K562 (cell line): ENCODE data around the gene AUNIP. TPM values are rescaled to one million over a fixed set of nuclear protein-coding genes. Genes with fewer than 3 reads are reported as not detected.

Experiments
- CHD4 ChIP-seq: fragments of 200-600 bp; sonication (generic); IDR thresholded peaks from 3 replicates; pipeline ENCODE4 v1.6.1; 2012; ENCODE audit warnings: low read depth, mild to moderate bottlenecking, mixed read lengths, low read length, inconsistent platforms; ENCODE audit not compliant: insufficient read depth, insufficient replicate concordance, poor library complexity, severe bottlenecking
- E2F8 ChIP-seq: fragments of 450-650 bp; IDR thresholded peaks from 2 replicates; pipeline ENCODE4 v1.7.1; 2018; ENCODE audit warnings: mild to moderate bottlenecking, low read depth; ENCODE audit not compliant: partially characterized antibody
- JUNB ChIP-seq: fragments of 450-650 bp; formaldehyde crosslinking; conservative IDR thresholded peaks from 2 replicates; pipeline ENCODE4 v1.4.0; 2020; ENCODE audit warnings: mild to moderate bottlenecking
- MYC ChIP-seq, 2 experiments: fragments of 250-450 bp in 1 of 2; sonication (Bioruptor Pico) in 1 of 2; IDR thresholded peaks; 2 replicates each; pipeline versions ENCODE4 v1.5.1 to v1.6.1; 2012 to 2021; ENCODE audit warnings: low read depth in 2 of 2, borderline replicate concordance in 1 of 2, improper control_type of control experiment in 1 of 2, low read length in 1 of 2, mild to moderate bottlenecking in 1 of 2, moderate library complexity in 1 of 2
- NKRF ChIP-seq: fragments of 450-650 bp; IDR thresholded peaks from 2 replicates; pipeline ENCODE4 v1.6.1; 2016; ENCODE audit warnings: borderline replicate concordance
- NR3C1 ChIP-seq: sonication (generic); formaldehyde crosslinking; IDR thresholded peaks from 2 replicates; pipeline ENCODE4 v1.8.1; 2022; ENCODE audit warnings: missing genetic modification reagents
- PHTF2 ChIP-seq: fragments of 250-450 bp; sonication (Bioruptor Pico); IDR thresholded peaks from 2 replicates; pipeline ENCODE4 v1.5.0; 2021; ENCODE audit warnings: mild to moderate bottlenecking
- STAT6 ChIP-seq: sonication (generic); formaldehyde crosslinking; IDR thresholded peaks from 2 replicates; pipeline ENCODE4 v1.8.1; 2023; ENCODE audit warnings: mild to moderate bottlenecking, missing genetic modification reagents
- ZC3H11A ChIP-seq: IDR thresholded peaks from 2 replicates; pipeline ENCODE4 v1.6.1; 2012; ENCODE audit warnings: low read depth, low read length, improper control_type of control experiment
- ZNF398 ChIP-seq: fragments of 250-450 bp; sonication (Bioruptor Pico); IDR thresholded peaks from 2 replicates; pipeline ENCODE4 v1.8.0; 2021; ENCODE audit warnings: moderate library complexity, mild to moderate bottlenecking, inconsistent platforms
- ZNF717 ChIP-seq: fragments of 250-450 bp; sonication (Bioruptor Pico); IDR thresholded peaks from 2 replicates; pipeline ENCODE4 v1.5.0; 2021
- polyA plus RNA-seq, 8 experiments: library from polyadenylated mRNA; depleted of rRNA in 4 of 8; stranded (reverse) in 5 of 8; unstranded in 3 of 8; fragments of >200 nt; fragmentation: Nextera tagmentation in 2 of 8; fragmentation: Illumina TruSeq in 1 of 8; extraction: Ambion mirVana in 2 of 8; extraction: Trizol in 1 of 8; gene quantifications; 2 replicates each; pipeline versions ENCODE4 v1.2.1 to v1.2.3, GENCODE V29; 2011 to 2014; ENCODE audit warnings: inconsistent platforms in 1 of 8, missing spikeins in 1 of 8
- total RNA-seq, 7 experiments: library from RNA; depleted of rRNA in 6 of 7; stranded (reverse); fragments of >200 nt in 6 of 7; fragmentation: Illumina TruSeq in 2 of 7; extraction: Trizol in 2 of 7; gene quantifications; 2 replicates each; pipeline versions ENCODE4 v1.2.1 to v1.2.3, GENCODE V29; 2011 to 2021; ENCODE audit warnings: low replicate concordance in 1 of 7

Gene AUNIP
- total and polyA plus RNA-seq, 9 of the 15 experiments (the other 6 are each of a cell fraction or from before 2014, with no cell fraction given), result 12.1 to 53.8 (median 47.1) TPM

GRCh38 chr1:25858906-25859789 lies at the start of gene AUNIP (continued):
- TF ChIP-seq ZNF398 (CRISPR knock-in tag), result no peak
- 0 out of 2 replicates have a peak, but pooled peaks have one; percentile 19 for TF ChIP-seq NR3C1 (CRISPR knock-in tag)
- peak; percentile 96 for TF ChIP-seq MYC (IDR thresholded peaks at IDR 0.05; ENCODE audit: low read depth, low read length)
- peak; percentile 85; the same call in 1 of the 2 replicates for TF ChIP-seq MYC (CRISPR knock-in tag; IDR thresholded peaks at IDR 0.05; ENCODE audit: borderline replicate concordance, low read depth)
- TF ChIP-seq NKRF, result peak; percentile 99
- no peak for TF ChIP-seq PHTF2 (CRISPR knock-in tag)
- TF ChIP-seq ZNF717 (CRISPR knock-in tag), result no peak
- TF ChIP-seq CHD4, result no peak
- TF ChIP-seq E2F8, result peak; percentile 26
- no peak for TF ChIP-seq STAT6 (CRISPR knock-in tag)
- no peak for TF ChIP-seq JUNB (CRISPR knock-in tag)
- TF ChIP-seq ZC3H11A, result no peak
